ENCODE results near the gene LGR5.

LGR5 gene

GRCh38 chr12:71492604-71493003, 53.0 kb downstream of the LGR5 start:
- no peak overlapping the region for H3K4me3 ChIP-seq (ENCODE audit: control insufficient read depth in 1 of 7, extremely low read depth in 1 of 7, insufficient read depth in 4 of 7, low read depth in 2 of 7, low read length in 6 of 7)
- CTCF ChIA-PET = no interaction called here
- H3K27ac ChIP-seq (ENCODE audit: insufficient read depth in 1 of 2, low read depth in 1 of 2, low read length in 2 of 2, poor library complexity in 1 of 2, severe bottlenecking in 2 of 2) = no peak overlapping the region
- WGBS (ENCODE audit: insufficient coverage) = 100% methylated on average over 1 of the region's 2 CpGs
- DNase-seq = no peak
- POLR2A ChIA-PET = no interaction called here
- no peaks in the 10 kb centered on the region for H3K27me3 ChIP-seq (replicated peaks in 2 of 5; ENCODE audit: control insufficient read depth in 4 of 5, insufficient read depth in 5 of 5, low read length in 4 of 5)
- H3K9me3 ChIP-seq (ENCODE audit: control extremely low read depth in 1 of 5, control insufficient read depth in 4 of 5, insufficient read depth in 2 of 5, low read depth in 1 of 5, low read length in 4 of 5) = peaks cover 0 to 17% (median 9%) of the 10 kb centered on the region in 5 experiments
- no peaks in the 10 kb centered on the region for H3K36me3 ChIP-seq (ENCODE audit: control insufficient read depth in 4 of 4, insufficient read depth in 4 of 4, low read length in 3 of 4)
- no peaks in the 10 kb centered on the region for H3K4me1 ChIP-seq (ENCODE audit: control extremely low read depth in 1 of 4, control insufficient read depth in 4 of 4, insufficient read depth in 4 of 4, low read length in 3 of 4)

GRCh38 chr12:71499834-71500233, 60.2 kb downstream of the LGR5 start:
- CTCF ChIA-PET = interaction anchor here (1.6 kb wide), 1 partner anchor 11 kb away, joined by 4 read pairs; no protein-coding TSS in a partner anchor
- H3K36me3 ChIP-seq (ENCODE audit: control insufficient read depth in 4 of 4, insufficient read depth in 4 of 4, low read length in 3 of 4) = no peaks in the 10 kb centered on the region
- POLR2A ChIA-PET = no interaction called here
- H3K27me3 ChIP-seq (replicated peaks in 2 of 5; ENCODE audit: control insufficient read depth in 4 of 5, insufficient read depth in 5 of 5, low read length in 4 of 5) = no peaks in the 10 kb centered on the region
- 100% methylated on average over 4 of the region's 4 CpGs for WGBS (ENCODE audit: insufficient coverage)
- H3K4me1 ChIP-seq (ENCODE audit: control extremely low read depth in 1 of 4, control insufficient read depth in 4 of 4, insufficient read depth in 4 of 4, low read length in 3 of 4) = peaks cover 6 to 21% (median 16%) of the 10 kb centered on the region in 4 experiments
- H3K4me3 ChIP-seq (ENCODE audit: control insufficient read depth in 1 of 7, extremely low read depth in 1 of 7, insufficient read depth in 4 of 7, low read depth in 2 of 7, low read length in 6 of 7) = no peak overlapping the region
- no peak overlapping the region for H3K27ac ChIP-seq (ENCODE audit: insufficient read depth in 1 of 2, low read depth in 1 of 2, low read length in 2 of 2, poor library complexity in 1 of 2, severe bottlenecking in 2 of 2)
- no peak for DNase-seq
- H3K9me3 ChIP-seq (ENCODE audit: control extremely low read depth in 1 of 5, control insufficient read depth in 4 of 5, insufficient read depth in 2 of 5, low read depth in 1 of 5, low read length in 4 of 5) = peaks cover 2 to 11% (median 3%) of the 10 kb centered on the region in 5 experiments

GRCh38 chr12:71503579-71504391, 64.2 kb downstream of the LGR5 start:
- DNase-seq = peak in 2 of 3 donors; percentile 32 to 45

GRCh38 chr12:71504476-71504875, 64.9 kb downstream of the LGR5 start:
- CTCF ChIA-PET = no interaction called here
- H3K27me3 ChIP-seq (replicated peaks in 2 of 5; ENCODE audit: control insufficient read depth in 4 of 5, insufficient read depth in 5 of 5, low read length in 4 of 5) = no peaks in the 10 kb centered on the region
- peak overlapping the region; percentile 7 to 18 for H3K27ac ChIP-seq (ENCODE audit: insufficient read depth in 1 of 2, low read depth in 1 of 2, low read length in 2 of 2, poor library complexity in 1 of 2, severe bottlenecking in 2 of 2)
- 39% methylated on average over 3 of the region's 3 CpGs for WGBS (ENCODE audit: insufficient coverage)
- H3K4me3 ChIP-seq (ENCODE audit: control insufficient read depth in 1 of 7, extremely low read depth in 1 of 7, insufficient read depth in 4 of 7, low read depth in 2 of 7, low read length in 6 of 7) = peak overlapping the region in 1 of 7 experiments; percentile 12
- peaks cover 14 to 32% (median 23%) of the 10 kb centered on the region in 4 experiments for H3K4me1 ChIP-seq (ENCODE audit: control extremely low read depth in 1 of 4, control insufficient read depth in 4 of 4, insufficient read depth in 4 of 4, low read length in 3 of 4)
- peak in 1 of 3 donors; percentile 16 for DNase-seq
- H3K36me3 ChIP-seq (ENCODE audit: control insufficient read depth in 4 of 4, insufficient read depth in 4 of 4, low read length in 3 of 4) = no peaks in the 10 kb centered on the region
- POLR2A ChIA-PET = no interaction called here
- H3K9me3 ChIP-seq (ENCODE audit: control extremely low read depth in 1 of 5, control insufficient read depth in 4 of 5, insufficient read depth in 2 of 5, low read depth in 1 of 5, low read length in 4 of 5) = no peaks in the 10 kb centered on the region

More at GRCh38 chr12:71503579-71504391, 64.2 kb downstream of the LGR5 start:
- H3K4me3 ChIP-seq (ENCODE audit: control insufficient read depth in 1 of 7, extremely low read depth in 1 of 7, insufficient read depth in 4 of 7, low read depth in 2 of 7, low read length in 6 of 7) = peak overlapping the region in 1 of 7 experiments; percentile 12
- H3K27ac ChIP-seq (ENCODE audit: insufficient read depth in 1 of 2, low read depth in 1 of 2, low read length in 2 of 2, poor library complexity in 1 of 2, severe bottlenecking in 2 of 2) = peak overlapping the region; percentile 7 to 18
- ChIA-PET CTCF (no interaction called here), POLR2A (no interaction called here)
- H3K9me3 ChIP-seq (ENCODE audit: control extremely low read depth in 1 of 5, control insufficient read depth in 4 of 5, insufficient read depth in 2 of 5, low read depth in 1 of 5, low read length in 4 of 5) = peaks cover 0 to under 1% (median 0%) of the 10 kb centered on the region in 5 experiments
- no peaks in the 10 kb centered on the region for H3K27me3 ChIP-seq (replicated peaks in 2 of 5; ENCODE audit: control insufficient read depth in 4 of 5, insufficient read depth in 5 of 5, low read length in 4 of 5)
- peaks cover 14 to 32% (median 21%) of the 10 kb centered on the region in 4 experiments for H3K4me1 ChIP-seq (ENCODE audit: control extremely low read depth in 1 of 4, control insufficient read depth in 4 of 4, insufficient read depth in 4 of 4, low read length in 3 of 4)
- 14% methylated on average over 2 of the region's 3 CpGs for WGBS (ENCODE audit: insufficient coverage)
- H3K36me3 ChIP-seq (ENCODE audit: control insufficient read depth in 4 of 4, insufficient read depth in 4 of 4, low read length in 3 of 4) = no peaks in the 10 kb centered on the region

- no peak for DNase-seq
- Histone ChIP-seq H3K4me1 (ENCODE audit: control extremely low read depth in 1 of 4, control insufficient read depth in 4 of 4, insufficient read depth in 4 of 4, low read length in 3 of 4) (peaks cover 5 to 22% (median 13%) of the 10 kb centered on the region in 4 experiments), H3K36me3 (ENCODE audit: control insufficient read depth in 4 of 4, insufficient read depth in 4 of 4, low read length in 3 of 4) (no peaks in the 10 kb centered on the region), H3K27me3 (replicated peaks in 2 of 5; ENCODE audit: control insufficient read depth in 4 of 5, insufficient read depth in 5 of 5, low read length in 4 of 5) (no peaks in the 10 kb centered on the region), H3K4me3 (ENCODE audit: control insufficient read depth in 1 of 7, extremely low read depth in 1 of 7, insufficient read depth in 4 of 7, low read depth in 2 of 7, low read length in 6 of 7) (no peak overlapping the region), H3K9me3 (ENCODE audit: control extremely low read depth in 1 of 5, control insufficient read depth in 4 of 5, insufficient read depth in 2 of 5, low read depth in 1 of 5, low read length in 4 of 5) (no peaks in the 10 kb centered on the region), H3K27ac (ENCODE audit: insufficient read depth in 1 of 2, low read depth in 1 of 2, low read length in 2 of 2, poor library complexity in 1 of 2, severe bottlenecking in 2 of 2) (no peak overlapping the region)
- no CpG with 5 or more reads among the region's 3 CpGs for WGBS (ENCODE audit: insufficient coverage)
- CTCF ChIA-PET = interaction anchor here (1.2 kb wide), 1 partner anchor 39 kb away, joined by 5 read pairs; no protein-coding TSS in a partner anchor
- POLR2A ChIA-PET = no interaction called here
Observed at GRCh38 chr12:71509705-71510104, 70.1 kb downstream of the LGR5 start.

- no peaks in the 10 kb centered on the region for H3K27me3 ChIP-seq (replicated peaks in 2 of 5; ENCODE audit: control insufficient read depth in 4 of 5, insufficient read depth in 5 of 5, low read length in 4 of 5)
- WGBS (ENCODE audit: insufficient coverage) = no CpG with 5 or more reads among the region's 2 CpGs
- H3K4me3 ChIP-seq (ENCODE audit: control insufficient read depth in 1 of 7, extremely low read depth in 1 of 7, insufficient read depth in 4 of 7, low read depth in 2 of 7, low read length in 6 of 7) = no peak overlapping the region
- no peak overlapping the region for H3K27ac ChIP-seq (ENCODE audit: insufficient read depth in 1 of 2, low read depth in 1 of 2, low read length in 2 of 2, poor library complexity in 1 of 2, severe bottlenecking in 2 of 2)
- no peaks in the 10 kb centered on the region for H3K36me3 ChIP-seq (ENCODE audit: control insufficient read depth in 4 of 4, insufficient read depth in 4 of 4, low read length in 3 of 4)
- ChIA-PET POLR2A (interaction anchor here (0.6 kb wide), 1 partner anchor 137 kb away, joined by 3 read pairs; no protein-coding TSS in a partner anchor), CTCF (no interaction called here)
- no peaks in the 10 kb centered on the region for H3K4me1 ChIP-seq (ENCODE audit: control extremely low read depth in 1 of 4, control insufficient read depth in 4 of 4, insufficient read depth in 4 of 4, low read length in 3 of 4)
- no peak for DNase-seq
- H3K9me3 ChIP-seq (ENCODE audit: control extremely low read depth in 1 of 5, control insufficient read depth in 4 of 5, insufficient read depth in 2 of 5, low read depth in 1 of 5, low read length in 4 of 5) = no peaks in the 10 kb centered on the region
Observed at GRCh38 chr12:71517145-71517846, 77.7 kb downstream of the LGR5 start.

- no peak for DNase-seq
- H3K27me3 ChIP-seq (replicated peaks in 2 of 5; ENCODE audit: control insufficient read depth in 4 of 5, insufficient read depth in 5 of 5, low read length in 4 of 5) = no peaks in the 10 kb centered on the region
- peaks cover 0 to 11% (median 3%) of the 10 kb centered on the region in 4 experiments for H3K4me1 ChIP-seq (ENCODE audit: control extremely low read depth in 1 of 4, control insufficient read depth in 4 of 4, insufficient read depth in 4 of 4, low read length in 3 of 4)
- CTCF ChIA-PET = no interaction called here
- H3K9me3 ChIP-seq (ENCODE audit: control extremely low read depth in 1 of 5, control insufficient read depth in 4 of 5, insufficient read depth in 2 of 5, low read depth in 1 of 5, low read length in 4 of 5) = no peaks in the 10 kb centered on the region
- H3K4me3 ChIP-seq (ENCODE audit: control insufficient read depth in 1 of 7, extremely low read depth in 1 of 7, insufficient read depth in 4 of 7, low read depth in 2 of 7, low read length in 6 of 7) = no peak overlapping the region
- WGBS (ENCODE audit: insufficient coverage) = 89% methylated on average over 2 of the region's 4 CpGs
- POLR2A ChIA-PET = no interaction called here
- no peak overlapping the region for H3K27ac ChIP-seq (ENCODE audit: insufficient read depth in 1 of 2, low read depth in 1 of 2, low read length in 2 of 2, poor library complexity in 1 of 2, severe bottlenecking in 2 of 2)
- no peaks in the 10 kb centered on the region for H3K36me3 ChIP-seq (ENCODE audit: control insufficient read depth in 4 of 4, insufficient read depth in 4 of 4, low read length in 3 of 4)
Observed at GRCh38 chr12:71521125-71521524, 81.5 kb downstream of the LGR5 start.
